HepG2 (cell line): ENCODE measurements around the gene SUMO1. TPM values are rescaled to one million over a fixed set of nuclear protein-coding genes. Genes with fewer than 3 reads are reported as not detected.

Experiments
- ATRX ChIP-seq: sonication (generic); formaldehyde crosslinking; IDR thresholded peaks from 2 replicates; pipeline ENCODE4 v1.4.0; 2020; ENCODE audit warnings: missing genetic modification reagents, borderline replicate concordance
- CEBPG ChIP-seq: IDR thresholded peaks from 2 replicates; pipeline ENCODE4 v1.6.1; 2016
- DPF2 ChIP-seq: sonication (generic); formaldehyde crosslinking; IDR thresholded peaks from 2 replicates; pipeline ENCODE4 v1.4.0; 2020; ENCODE audit warnings: mild to moderate bottlenecking, low read depth, missing genetic modification reagents, borderline replicate concordance
- EZH2 ChIP-seq: conservative IDR thresholded peaks from 2 replicates; pipeline ENCODE4 v1.6.1; 2012; ENCODE audit warnings: mild to moderate bottlenecking, low read depth, low read length, moderate library complexity
- HNRNPUL1 ChIP-seq: fragments of 200-400 bp; formaldehyde crosslinking; IDR thresholded peaks from 2 replicates; pipeline ENCODE4 v1.6.1; 2017; ENCODE audit warnings: low read depth, mild to moderate bottlenecking, low read length, moderate library complexity
- JUNB ChIP-seq: sonication (generic); formaldehyde crosslinking; IDR thresholded peaks from 2 replicates; pipeline ENCODE4 v1.8.0; 2022; ENCODE audit warnings: missing genetic modification reagents, mild to moderate bottlenecking, borderline replicate concordance
- MEIS2 ChIP-seq: sonication (generic); formaldehyde crosslinking; IDR thresholded peaks from 2 replicates; pipeline ENCODE4 v1.9.0; 2021; ENCODE audit warnings: mild to moderate bottlenecking, missing genetic modification reagents
- NFYB ChIP-seq: sonication (generic); formaldehyde crosslinking; IDR thresholded peaks from 2 replicates; pipeline ENCODE4 v1.4.0; 2020; ENCODE audit warnings: missing genetic modification reagents
- NR2F6 ChIP-seq, 2 experiments: IDR thresholded peaks; 2 replicates each; pipeline ENCODE4 v1.6.1; 2016; ENCODE audit warnings: antibody characterized with exemption in 1 of 2, mild to moderate bottlenecking in 1 of 2
- SRSF4 ChIP-seq: fragments of 200-400 bp; formaldehyde crosslinking; IDR thresholded peaks from one replicate; pipeline ENCODE4 v1.6.1; 2018; ENCODE audit warnings: mild to moderate bottlenecking, low read depth, low read length, moderate library complexity; ENCODE audit not compliant: poor library complexity, severe bottlenecking
- TARDBP ChIP-seq: sonication (generic); formaldehyde crosslinking; IDR thresholded peaks from 2 replicates; pipeline ENCODE4 v1.8.0; 2022; ENCODE audit warnings: mild to moderate bottlenecking, missing genetic modification reagents
- polyA plus RNA-seq, 8 experiments: library from polyadenylated mRNA; depleted of rRNA in 3 of 8; stranded (reverse) in 7 of 8; unstranded in 1 of 8; fragments of >200 nt; fragmentation: Illumina TruSeq in 4 of 8; extraction: Trizol in 4 of 8; gene quantifications; 2 replicates each; pipeline versions ENCODE4 v1.2.1 to v1.2.3, GENCODE V29; 2011 to 2016; ENCODE audit warnings: low read depth in 4 of 8, missing spikeins in 1 of 8, mixed read lengths in 1 of 8; ENCODE audit not compliant: insufficient read depth in 1 of 8
- total RNA-seq, 5 experiments: library from RNA; depleted of rRNA; stranded (reverse); fragments of >200 nt; fragmentation: Illumina TruSeq; extraction: Trizol; gene quantifications; 2 replicates each; pipeline ENCODE4 v1.2.3, GENCODE V29; 2016; ENCODE audit warnings: low read depth in 1 of 5
- TF ChIP-seq, protein P1 (sequence below): sonication (generic); formaldehyde crosslinking; IDR thresholded peaks from 2 replicates; pipeline ENCODE4 v1.4.0; 2020; ENCODE audit warnings: missing genetic modification reagents, low read depth, mild to moderate bottlenecking, borderline replicate concordance
- TF ChIP-seq, protein P2 (sequence below): sonication (generic); formaldehyde crosslinking; conservative IDR thresholded peaks from 2 replicates; pipeline ENCODE4 v1.4.0; 2020; ENCODE audit warnings: missing genetic modification reagents
- TF ChIP-seq, protein P3 (sequence below): IDR thresholded peaks from 2 replicates; pipeline ENCODE4 v1.6.1; 2016; ENCODE audit warnings: mild to moderate bottlenecking, missing biosample characterization, missing genetic modification reagents
- TF ChIP-seq, protein P4 (sequence below): sonication (generic); formaldehyde crosslinking; IDR thresholded peaks from 2 replicates; pipeline ENCODE4 v1.4.0; 2020; ENCODE audit warnings: missing genetic modification reagents
- TF ChIP-seq, protein P5 (sequence below): sonication (generic); formaldehyde crosslinking; IDR thresholded peaks from 2 replicates; pipeline ENCODE4 v1.4.0; 2020; ENCODE audit warnings: missing genetic modification reagents, borderline replicate concordance
- TF ChIP-seq, protein P6 (sequence below): sonication (generic); formaldehyde crosslinking; IDR thresholded peaks from 2 replicates; pipeline ENCODE4 v1.4.0; 2020; ENCODE audit warnings: missing genetic modification reagents

The SUMO1 gene
- total and polyA plus RNA-seq, 2 of the 13 experiments (the other 11 are each of a cell fraction or from before 2014, with no cell fraction given): 101 to 173 TPM

DNA sequence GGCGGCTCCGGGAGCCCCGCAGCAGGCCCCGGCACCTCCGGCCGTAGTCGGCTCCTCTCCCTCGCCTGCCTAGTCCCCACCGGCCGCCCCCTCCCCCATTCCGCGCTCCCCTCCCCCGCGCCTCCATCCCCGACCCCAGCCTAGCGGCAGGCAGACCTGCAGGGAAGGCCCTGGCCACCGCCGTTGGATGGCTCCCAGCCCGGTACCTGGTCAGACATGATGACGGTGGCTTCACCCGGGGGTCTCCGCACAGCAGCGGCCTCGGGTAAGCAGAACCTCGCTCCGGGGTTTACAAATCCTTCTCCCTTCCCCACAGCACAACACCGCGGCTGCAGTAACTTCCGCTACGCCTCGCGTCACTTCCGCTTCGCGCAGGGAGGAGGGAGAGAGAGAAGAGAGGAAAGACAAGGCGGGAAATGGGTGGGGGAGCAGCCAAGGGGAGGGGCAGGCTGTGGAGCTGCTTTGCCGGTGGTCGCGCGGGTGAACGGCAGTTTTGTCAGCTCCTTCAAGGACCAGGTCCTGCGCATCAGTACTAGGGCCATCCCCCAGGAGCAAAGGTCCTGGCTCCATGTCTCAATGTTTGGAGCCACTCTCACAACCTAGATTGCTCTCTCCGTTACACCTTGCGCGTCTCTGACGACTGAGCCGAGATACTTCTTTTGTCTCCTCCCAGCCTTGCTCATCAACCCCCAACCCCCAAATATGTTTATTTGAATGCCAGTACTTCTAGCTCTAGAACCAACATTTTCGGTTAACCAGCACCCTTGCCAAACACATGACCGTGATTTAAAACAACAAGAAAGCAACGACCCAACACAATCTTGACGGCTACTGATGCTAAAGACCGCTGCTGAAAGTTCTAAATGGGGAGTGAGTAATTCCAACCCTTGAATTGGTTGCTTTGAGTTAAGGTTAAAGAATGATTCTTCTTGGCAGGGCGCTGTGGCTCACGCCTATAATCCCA, at the start of gene SUMO1 (continued):
- TF ChIP-seq SRSF4 (no peak), JUNB (CRISPR knock-in tag) (no peak; the same call in 1 of the 2 replicates), CEBPG (peak; percentile 84), HNRNPUL1 (no peak), DPF2 (no peak), TARDBP (CRISPR knock-in tag) (peak; percentile 79), MEIS2 (CRISPR knock-in tag) (no peak), NR2F6 (IDR thresholded peaks at IDR 0.05) (no peak), NR2F6 (CRISPR knock-in tag; IDR thresholded peaks at IDR 0.05) (peak; percentile 29; the same call in 1 of the 2 replicates), NFYB (peak; percentile 11; the same call in 1 of the 2 replicates), EZH2 (no peak), ATRX (CRISPR knock-in tag) (no peak)
- TF ChIP-seq, protein P1, sequence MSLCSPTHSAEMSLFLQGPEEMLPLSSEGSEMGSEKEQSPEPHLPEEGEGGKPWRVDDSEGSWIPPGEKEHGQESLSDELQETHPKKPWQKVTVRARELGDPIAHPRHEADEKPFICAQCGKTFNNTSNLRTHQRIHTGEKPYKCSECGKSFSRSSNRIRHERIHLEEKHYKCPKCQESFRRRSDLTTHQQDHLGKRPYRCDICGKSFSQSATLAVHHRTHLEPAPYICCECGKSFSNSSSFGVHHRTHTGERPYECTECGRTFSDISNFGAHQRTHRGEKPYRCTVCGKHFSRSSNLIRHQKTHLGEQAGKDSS (CRISPR knock-in tag): no peak; the same call in 1 of the 2 replicates
- TF ChIP-seq, protein P2, sequence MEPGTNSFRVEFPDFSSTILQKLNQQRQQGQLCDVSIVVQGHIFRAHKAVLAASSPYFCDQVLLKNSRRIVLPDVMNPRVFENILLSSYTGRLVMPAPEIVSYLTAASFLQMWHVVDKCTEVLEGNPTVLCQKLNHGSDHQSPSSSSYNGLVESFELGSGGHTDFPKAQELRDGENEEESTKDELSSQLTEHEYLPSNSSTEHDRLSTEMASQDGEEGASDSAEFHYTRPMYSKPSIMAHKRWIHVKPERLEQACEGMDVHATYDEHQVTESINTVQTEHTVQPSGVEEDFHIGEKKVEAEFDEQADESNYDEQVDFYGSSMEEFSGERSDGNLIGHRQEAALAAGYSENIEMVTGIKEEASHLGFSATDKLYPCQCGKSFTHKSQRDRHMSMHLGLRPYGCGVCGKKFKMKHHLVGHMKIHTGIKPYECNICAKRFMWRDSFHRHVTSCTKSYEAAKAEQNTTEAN (CRISPR knock-in tag): no peak
- TF ChIP-seq, protein P3, sequence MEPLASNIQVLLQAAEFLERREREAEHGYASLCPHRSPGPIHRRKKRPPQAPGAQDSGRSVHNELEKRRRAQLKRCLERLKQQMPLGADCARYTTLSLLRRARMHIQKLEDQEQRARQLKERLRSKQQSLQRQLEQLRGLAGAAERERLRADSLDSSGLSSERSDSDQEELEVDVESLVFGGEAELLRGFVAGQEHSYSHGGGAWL (CRISPR knock-in tag): peak; percentile 84
- TF ChIP-seq, protein P4, sequence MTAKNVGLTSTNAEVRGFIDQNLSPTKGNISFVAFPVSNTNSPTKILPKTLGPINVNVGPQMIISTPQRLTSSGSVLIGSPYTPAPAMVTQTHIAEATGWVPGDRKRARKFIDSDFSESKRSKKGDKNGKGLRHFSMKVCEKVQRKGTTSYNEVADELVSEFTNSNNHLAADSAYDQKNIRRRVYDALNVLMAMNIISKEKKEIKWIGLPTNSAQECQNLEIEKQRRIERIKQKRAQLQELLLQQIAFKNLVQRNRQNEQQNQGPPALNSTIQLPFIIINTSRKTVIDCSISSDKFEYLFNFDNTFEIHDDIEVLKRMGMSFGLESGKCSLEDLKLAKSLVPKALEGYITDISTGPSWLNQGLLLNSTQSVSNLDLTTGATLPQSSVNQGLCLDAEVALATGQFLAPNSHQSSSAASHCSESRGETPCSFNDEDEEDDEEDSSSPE (CRISPR knock-in tag): peak; percentile 98
- TF ChIP-seq, protein P5, sequence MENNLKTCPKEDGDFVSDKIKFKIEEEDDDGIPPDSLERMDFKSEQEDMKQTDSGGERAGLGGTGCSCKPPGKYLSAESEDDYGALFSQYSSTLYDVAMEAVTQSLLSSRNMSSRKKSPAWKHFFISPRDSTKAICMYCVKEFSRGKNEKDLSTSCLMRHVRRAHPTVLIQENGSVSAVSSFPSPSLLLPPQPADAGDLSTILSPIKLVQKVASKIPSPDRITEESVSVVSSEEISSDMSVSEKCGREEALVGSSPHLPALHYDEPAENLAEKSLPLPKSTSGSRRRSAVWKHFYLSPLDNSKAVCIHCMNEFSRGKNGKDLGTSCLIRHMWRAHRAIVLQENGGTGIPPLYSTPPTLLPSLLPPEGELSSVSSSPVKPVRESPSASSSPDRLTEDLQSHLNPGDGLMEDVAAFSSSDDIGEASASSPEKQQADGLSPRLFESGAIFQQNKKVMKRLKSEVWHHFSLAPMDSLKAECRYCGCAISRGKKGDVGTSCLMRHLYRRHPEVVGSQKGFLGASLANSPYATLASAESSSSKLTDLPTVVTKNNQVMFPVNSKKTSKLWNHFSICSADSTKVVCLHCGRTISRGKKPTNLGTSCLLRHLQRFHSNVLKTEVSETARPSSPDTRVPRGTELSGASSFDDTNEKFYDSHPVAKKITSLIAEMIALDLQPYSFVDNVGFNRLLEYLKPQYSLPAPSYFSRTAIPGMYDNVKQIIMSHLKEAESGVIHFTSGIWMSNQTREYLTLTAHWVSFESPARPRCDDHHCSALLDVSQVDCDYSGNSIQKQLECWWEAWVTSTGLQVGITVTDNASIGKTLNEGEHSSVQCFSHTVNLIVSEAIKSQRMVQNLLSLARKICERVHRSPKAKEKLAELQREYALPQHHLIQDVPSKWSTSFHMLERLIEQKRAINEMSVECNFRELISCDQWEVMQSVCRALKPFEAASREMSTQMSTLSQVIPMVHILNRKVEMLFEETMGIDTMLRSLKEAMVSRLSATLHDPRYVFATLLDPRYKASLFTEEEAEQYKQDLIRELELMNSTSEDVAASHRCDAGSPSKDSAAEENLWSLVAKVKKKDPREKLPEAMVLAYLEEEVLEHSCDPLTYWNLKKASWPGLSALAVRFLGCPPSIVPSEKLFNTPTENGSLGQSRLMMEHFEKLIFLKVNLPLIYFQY (CRISPR knock-in tag): no peak
- TF ChIP-seq, protein P6, sequence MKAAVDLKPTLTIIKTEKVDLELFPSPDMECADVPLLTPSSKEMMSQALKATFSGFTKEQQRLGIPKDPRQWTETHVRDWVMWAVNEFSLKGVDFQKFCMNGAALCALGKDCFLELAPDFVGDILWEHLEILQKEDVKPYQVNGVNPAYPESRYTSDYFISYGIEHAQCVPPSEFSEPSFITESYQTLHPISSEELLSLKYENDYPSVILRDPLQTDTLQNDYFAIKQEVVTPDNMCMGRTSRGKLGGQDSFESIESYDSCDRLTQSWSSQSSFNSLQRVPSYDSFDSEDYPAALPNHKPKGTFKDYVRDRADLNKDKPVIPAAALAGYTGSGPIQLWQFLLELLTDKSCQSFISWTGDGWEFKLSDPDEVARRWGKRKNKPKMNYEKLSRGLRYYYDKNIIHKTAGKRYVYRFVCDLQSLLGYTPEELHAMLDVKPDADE (CRISPR knock-in tag): no peak
